GM12801 (cell line): ENCODE results near the gene TBCEL.

Experiments used
- CTCF ChIP-seq: IDR thresholded peaks from one replicate; pipeline ENCODE4 v1.5.1; 2011; ENCODE audit warnings: control low read depth; ENCODE audit not compliant: insufficient read length; ENCODE audit errors: extremely low read depth

Gene TBCEL

GRCh38 chr11:121023848-121024751 is at the start of gene TBCEL:
Gene TBCEL, plus strand, starts transcription at chr11:121024102. Its CDS starts 21,589 bp downstream, at chr11:121045691.
- TF ChIP-seq CTCF: no peak

GRCh38 chr11:120974466-120974865 is 49.4 kb upstream of the TBCEL start:
- no peak for TF ChIP-seq CTCF

DNA sequence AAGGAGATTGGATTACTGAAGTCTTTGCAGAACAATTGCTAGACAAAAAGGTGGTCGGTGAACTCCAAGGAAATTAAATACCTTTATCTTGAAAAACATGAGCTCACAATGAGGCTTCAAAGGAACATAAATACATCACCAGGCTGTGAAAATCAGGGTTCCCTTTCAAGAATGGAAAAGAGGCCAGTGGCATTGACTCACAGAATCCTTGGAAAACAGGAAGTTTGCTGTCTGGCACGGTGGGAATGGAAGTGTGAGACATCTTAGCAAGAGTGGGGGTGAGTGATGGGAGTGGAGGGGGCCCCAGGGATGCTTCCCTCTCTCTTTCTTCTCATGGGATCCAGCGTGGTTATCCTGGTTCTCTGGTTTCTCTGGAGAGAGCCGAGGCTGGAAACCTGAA is 48.9 kb upstream of the TBCEL start:
- no peak for TF ChIP-seq CTCF

GRCh38 chr11:120977266-120978137 is 46.4 kb upstream of the TBCEL start:
- no peak for TF ChIP-seq CTCF

GRCh38 chr11:120978701-120979100 is 45.2 kb upstream of the TBCEL start:
- no peak for TF ChIP-seq CTCF

DNA sequence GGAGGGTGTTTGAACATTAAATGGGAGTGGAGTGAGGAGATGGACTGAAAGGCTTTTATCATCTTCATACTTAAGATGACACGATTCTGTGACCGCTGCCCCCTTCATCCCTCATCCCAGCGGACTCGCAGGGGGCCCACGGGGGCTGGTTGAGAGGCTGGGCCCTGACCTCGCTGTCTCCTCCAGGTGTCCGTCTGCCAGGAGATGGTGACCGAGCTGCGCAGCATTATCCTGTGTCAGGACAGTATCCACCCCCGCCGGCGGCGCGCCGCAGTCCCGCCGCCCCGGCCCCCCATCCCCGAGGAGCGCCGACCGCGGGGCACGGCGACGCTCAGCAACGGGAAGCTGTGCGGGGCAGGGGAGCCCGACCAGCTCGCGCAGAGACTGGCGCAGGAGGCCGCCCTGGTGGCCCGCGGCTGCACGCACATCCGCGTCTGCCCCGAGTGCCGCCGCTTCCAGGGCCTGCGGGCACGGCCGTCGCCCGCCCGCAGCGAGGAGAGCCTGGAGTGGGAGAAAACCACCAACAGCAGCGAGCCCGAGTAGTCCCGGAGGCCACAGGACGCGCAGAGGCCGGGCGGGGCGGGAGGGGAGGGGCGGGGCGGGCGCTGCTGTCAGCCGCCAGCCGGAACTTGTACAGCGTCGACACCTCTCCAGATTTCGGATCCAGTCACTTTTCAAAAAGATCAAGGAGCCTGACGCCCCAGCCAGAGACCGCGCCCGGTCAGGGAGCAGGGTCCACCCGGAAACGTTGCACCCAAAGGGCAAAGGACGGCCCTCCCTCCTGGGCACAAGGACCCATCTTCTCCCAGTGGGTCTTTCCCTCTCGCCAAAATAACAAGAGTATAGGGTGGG is 38.0 kb upstream of the TBCEL start:
- TF ChIP-seq CTCF: no peak
